ENCODE data around the gene SLC9B2. TPM values are rescaled to one million over a fixed set of nuclear protein-coding genes. Genes with fewer than 3 reads are reported as not detected.

Gene SLC9B2
- total and polyA plus RNA-seq, 5 donors from 2014 or later: 9.7 to 24.1 (median 14.2) TPM

DNA sequence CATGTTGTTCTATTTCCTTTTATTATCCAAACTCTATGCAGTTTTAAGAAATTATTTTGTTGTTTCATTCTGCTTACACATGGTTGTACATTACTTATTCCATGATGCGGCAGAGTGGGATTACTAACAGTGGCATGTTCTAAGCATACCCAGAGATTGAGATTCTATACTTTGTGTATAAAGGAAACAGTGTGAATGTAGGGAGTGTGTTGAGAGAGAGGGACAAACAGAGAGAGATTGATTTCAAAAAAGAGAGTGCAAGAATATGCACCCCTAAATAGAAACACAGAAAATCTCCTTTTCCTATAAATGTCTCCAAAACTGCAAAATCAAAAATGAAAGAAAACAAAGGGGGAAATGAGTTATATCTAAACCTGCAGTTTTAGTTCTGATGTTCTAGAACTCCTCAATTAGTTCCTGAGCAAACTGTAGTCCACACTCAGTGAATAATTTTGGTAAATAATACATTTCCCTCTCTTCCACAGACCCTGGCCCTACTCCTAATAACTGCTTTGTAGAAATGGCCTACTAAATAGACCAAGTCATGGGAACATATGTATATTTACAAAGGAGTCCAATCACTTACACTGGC is 88.0 kb downstream of the SLC9B2 start:
- Mint-ChIP-seq H3K36me3 (peaks cover 9% of the 10 kb centered on the region), H3K4me1 (peaks cover 2 to 14% (median 8%) of the 10 kb centered on the region in 4 donors), H3K4me3 (no peak overlapping the region), H3K9me3 (peaks cover 0 to 6% (median 0%) of the 10 kb centered on the region in 7 donors), H3K27me3 (no peaks in the 10 kb centered on the region), H3K27ac (no peak overlapping the region)
- Histone ChIP-seq H3K36me3 (ENCODE audit: control insufficient read depth, insufficient read depth, low read length) (no peaks in the 10 kb centered on the region), H3K9me3 (ENCODE audit: control insufficient read depth in 2 of 2, low read length in 2 of 2) (peaks cover 2 to 6% of the 10 kb centered on the region in 2 experiments), H3K4me1 (ENCODE audit: control insufficient read depth, insufficient read depth, low read length, poor library complexity, severe bottlenecking) (no peaks in the 10 kb centered on the region), H3K27me3 (ENCODE audit: control insufficient read depth, insufficient read depth, low read length) (no peaks in the 10 kb centered on the region), H3K4me3 (ENCODE audit: low read depth, low read length) (no peak overlapping the region), H3K27ac (ENCODE audit: insufficient read depth, low read length, poor library complexity, severe bottlenecking) (no peak overlapping the region)
- ATAC-seq (ENCODE audit: low read depth in 2 of 2) (no peak), DNase-seq (peak in 1 of 3 donors; percentile 20)

DNA sequence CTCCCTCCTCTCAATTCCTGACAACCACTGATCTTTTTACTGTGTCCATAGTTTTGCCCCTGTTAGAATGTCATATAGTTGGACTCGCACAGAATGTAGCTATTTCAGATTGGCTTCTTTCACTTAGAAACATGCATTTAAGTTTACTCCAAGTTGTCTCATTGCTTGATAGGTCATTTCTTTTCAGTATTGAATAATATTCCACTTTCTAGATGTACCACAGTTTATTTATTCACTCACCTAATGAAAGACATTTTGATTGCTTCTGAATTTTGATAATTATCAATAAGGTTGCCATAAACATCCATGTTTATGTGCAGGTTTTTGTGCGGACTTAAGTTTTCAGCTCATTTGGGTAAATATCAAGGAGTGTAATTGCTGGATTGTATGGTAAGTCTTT is 95.6 kb downstream of the SLC9B2 start:
- Mint-ChIP-seq H3K9me3 (peaks cover 0 to 14% (median 4%) of the 10 kb centered on the region in 7 donors), H3K36me3 (no peaks in the 10 kb centered on the region), H3K4me3 (no peak overlapping the region), H3K27me3 (no peaks in the 10 kb centered on the region), H3K4me1 (peaks cover 6 to 10% (median 8%) of the 10 kb centered on the region in 4 donors), H3K27ac (no peak overlapping the region)
- Histone ChIP-seq H3K27ac (ENCODE audit: insufficient read depth, low read length, poor library complexity, severe bottlenecking) (no peak overlapping the region), H3K36me3 (ENCODE audit: control insufficient read depth, insufficient read depth, low read length) (no peaks in the 10 kb centered on the region), H3K27me3 (ENCODE audit: control insufficient read depth, insufficient read depth, low read length) (no peaks in the 10 kb centered on the region), H3K4me3 (ENCODE audit: low read depth, low read length) (no peak overlapping the region), H3K4me1 (ENCODE audit: control insufficient read depth, insufficient read depth, low read length, poor library complexity, severe bottlenecking) (no peaks in the 10 kb centered on the region), H3K9me3 (ENCODE audit: control insufficient read depth in 2 of 2, low read length in 2 of 2) (no peaks in the 10 kb centered on the region)
- DNase-seq (no peak), ATAC-seq (ENCODE audit: low read depth in 2 of 2) (no peak)

Other genes with a start within 250 kb of the SLC9B2 start
- gene UBE2D3, start 249.2 kb downstream of the SLC9B2 start, total RNA-seq: 587 TPM
- 100 to 1,000 TPM; 452 to 502 (median 479) TPM for gene UBE2D3, start 249.2 kb downstream of the SLC9B2 start, polyA plus RNA-seq
- gene CISD2, start 207.8 kb downstream of the SLC9B2 start, total RNA-seq: 17.6 TPM
- gene CISD2, start 207.8 kb downstream of the SLC9B2 start, polyA plus RNA-seq: 10 to 100 TPM; 27.6 to 42.3 (median 30.3) TPM
- gene SLC9B1, start 57.1 kb downstream of the SLC9B2 start, total RNA-seq: 1.7 TPM
- 1 to 10 TPM; 1.7 to 2.7 (median 2.5) TPM for gene SLC9B1, start 57.1 kb downstream of the SLC9B2 start, polyA plus RNA-seq
- 14.7 TPM for gene BDH2, start 23.1 kb upstream of the SLC9B2 start, total RNA-seq
- 10 to 100 TPM; 34.9 to 44.6 (median 39.4) TPM for gene BDH2, start 23.1 kb upstream of the SLC9B2 start, polyA plus RNA-seq
- gene CENPE, start 121.6 kb upstream of the SLC9B2 start, total RNA-seq: 17.7 TPM
- 1 to 10 TPM in 1 of 4 donors, under 1 TPM in 3; 0.46 to 1.8 (median 0.98) TPM for gene CENPE, start 121.6 kb upstream of the SLC9B2 start, polyA plus RNA-seq